CD14-positive monocyte (primary cell): Measurements from ENCODE around the gene ADPRM. TPM values are rescaled to one million over a fixed set of nuclear protein-coding genes. Genes with fewer than 3 reads are reported as not detected.

Source experiments
- DNase-seq, 3 donors: peaks; one replicate each; pipeline ENCODE4 v3.0.0-alpha.2; 2011 to 2022
- H2AFZ ChIP-seq: 2 replicates; pipeline ENCODE4 v1.6.0; 2012; ENCODE audit warnings: mild to moderate bottlenecking, low read depth, low read length, inconsistent platforms; ENCODE audit not compliant: insufficient read depth, poor library complexity, severe bottlenecking
- H3K27ac ChIP-seq, 2 donors: 1 replicate in 1 of 2; 2 replicates in 1 of 2; pipeline ENCODE4 v1.5.1; 2012 to 2013; ENCODE audit warnings: low read length in 2 of 2, control low read depth in 1 of 2, inconsistent platforms in 1 of 2, low read depth in 1 of 2, mild to moderate bottlenecking in 1 of 2
- H3K27me3 ChIP-seq, 2 donors: one replicate each; pipeline versions ENCODE4 v1.6.0 to v1.6.1; 2011 to 2013; ENCODE audit warnings: low read length in 2 of 2; ENCODE audit not compliant: control insufficient read depth in 2 of 2, insufficient read depth in 2 of 2
- H3K36me3 ChIP-seq, 2 donors: replicated peaks in 1 of 2; 1 replicate in 1 of 2; 2 replicates in 1 of 2; pipeline versions ENCODE4 v1.5.1 to v1.6.1; 2012 to 2013; ENCODE audit warnings: low read length in 2 of 2, control low read depth in 1 of 2, inconsistent platforms in 1 of 2, mild to moderate bottlenecking in 1 of 2; ENCODE audit not compliant: insufficient read depth in 2 of 2, control insufficient read depth in 1 of 2
- H3K4me1 ChIP-seq, 2 donors: 1 replicate in 1 of 2; 2 replicates in 1 of 2; pipeline versions ENCODE4 v1.5.1 to v1.6.1; 2012 to 2013; ENCODE audit warnings: low read length in 2 of 2, control low read depth in 1 of 2, inconsistent platforms in 1 of 2, mild to moderate bottlenecking in 1 of 2, moderate library complexity in 1 of 2; ENCODE audit not compliant: insufficient read depth in 2 of 2, control insufficient read depth in 1 of 2
- H3K4me2 ChIP-seq: replicated peaks from 2 replicates; pipeline ENCODE3; 2012; ENCODE audit warnings: low read length, moderate library complexity, mild to moderate bottlenecking; ENCODE audit not compliant: poor library complexity, severe bottlenecking; ENCODE audit errors: extremely low read depth
- H3K4me3 ChIP-seq, 3 experiments: fragments of 200-600 bp in 1 of 3; sonication (generic) in 1 of 3; replicated peaks in 1 of 3; 1 replicate in 2 of 3; 2 replicates in 1 of 3; pipeline ENCODE4 v1.5.1; 2011 to 2013; ENCODE audit warnings: low read length in 3 of 3, mild to moderate bottlenecking in 3 of 3, control low read depth in 2 of 3, low read depth in 2 of 3, inconsistent platforms in 1 of 3, moderate library complexity in 1 of 3
- H3K79me2 ChIP-seq: 2 replicates; pipeline ENCODE4 v1.6.0; 2012; ENCODE audit warnings: mild to moderate bottlenecking, control low read depth, inconsistent platforms, low read length, moderate library complexity; ENCODE audit not compliant: insufficient read depth
- H3K9ac ChIP-seq: 2 replicates; pipeline ENCODE4 v1.6.0; 2017; ENCODE audit warnings: low read length, mild to moderate bottlenecking; ENCODE audit not compliant: insufficient read depth, poor library complexity, severe bottlenecking
- H3K9me3 ChIP-seq, 2 donors: replicated peaks in 1 of 2; 1 replicate in 1 of 2; 2 replicates in 1 of 2; pipeline versions ENCODE4 v1.5.1 to v1.6.1; 2012 to 2013; ENCODE audit warnings: low read length in 2 of 2, control low read depth in 1 of 2; ENCODE audit not compliant: control insufficient read depth in 1 of 2, insufficient read depth in 1 of 2
- H4K20me1 ChIP-seq: 2 replicates; pipeline ENCODE4 v1.6.0; 2012; ENCODE audit warnings: mild to moderate bottlenecking, low read length, control low read depth, moderate library complexity; ENCODE audit not compliant: insufficient read depth
- H3K27ac Mint-ChIP-seq, 7 donors: one replicate each; pipeline ENCODE4 v1.8.0; 2020; ENCODE audit warnings: mild to moderate bottlenecking in 7 of 7, mixed read lengths in 7 of 7, moderate library complexity in 6 of 7, inconsistent platforms in 2 of 7
- H3K27me3 Mint-ChIP-seq, 3 donors: one replicate each; pipeline ENCODE4 v1.8.0; 2021 to 2022; ENCODE audit warnings: low read depth in 3 of 3, mild to moderate bottlenecking in 3 of 3, mixed read lengths in 3 of 3, moderate library complexity in 3 of 3, inconsistent platforms in 1 of 3
- H3K36me3 Mint-ChIP-seq, 2 donors: one replicate each; pipeline ENCODE4 v1.8.0; 2020; ENCODE audit warnings: mixed read lengths in 2 of 2, inconsistent platforms in 1 of 2, mild to moderate bottlenecking in 1 of 2
- H3K4me1 Mint-ChIP-seq: one replicate; pipeline ENCODE4 v1.8.0; 2020; ENCODE audit warnings: mild to moderate bottlenecking, mixed read lengths
- H3K4me3 Mint-ChIP-seq, 2 donors: one replicate each; pipeline ENCODE4 v1.8.0; 2020; ENCODE audit warnings: mild to moderate bottlenecking in 2 of 2, mixed read lengths in 2 of 2, moderate library complexity in 1 of 2
- H3K9me3 Mint-ChIP-seq, 7 donors: one replicate each; pipeline ENCODE4 v1.8.0; 2020 to 2022; ENCODE audit warnings: mixed read lengths in 7 of 7, mild to moderate bottlenecking in 6 of 7, moderate library complexity in 6 of 7, inconsistent platforms in 2 of 7
- WGBS: methylation state at CpG from one replicate; pipeline ENCODE4 v1.1.5; 2013; ENCODE audit warnings: missing lambda C conversion rate; ENCODE audit not compliant: insufficient coverage; 5-methylcytosine and 5-hydroxymethylcytosine counted together
- intact Hi-C, 2 donors: fragments of 100-400 bp; cut with micrococcal nuclease; formaldehyde crosslinking; loops; one replicate each; pipeline versions ENCODE4 v1.15.0 to v1.15.1; 2023
- polyA plus RNA-seq, 3 donors: library from polyadenylated mRNA; depleted of rRNA in 1 of 3; unstranded in 2 of 3; stranded (reverse) in 1 of 3; fragments of 300-500 nt in 2 of 3; fragments of >200 nt in 1 of 3; fragmentation: Illumina TruSeq in 2 of 3; gene quantifications; 1 replicate in 2 of 3; 2 replicates in 1 of 3; pipeline ENCODE4 v1.2.3, GENCODE V29; 2012 to 2021
- TF ChIP-seq, protein P1 (sequence below): fragments of 200-600 bp; IDR thresholded peaks from one replicate; pipeline ENCODE4 v1.8.0; 2022; ENCODE audit warnings: antibody characterized with exemption, mild to moderate bottlenecking

The ADPRM gene
- polyA plus RNA-seq, 3 donors, result 6.0 to 9.3 (median 7.5) TPM

DNA sequence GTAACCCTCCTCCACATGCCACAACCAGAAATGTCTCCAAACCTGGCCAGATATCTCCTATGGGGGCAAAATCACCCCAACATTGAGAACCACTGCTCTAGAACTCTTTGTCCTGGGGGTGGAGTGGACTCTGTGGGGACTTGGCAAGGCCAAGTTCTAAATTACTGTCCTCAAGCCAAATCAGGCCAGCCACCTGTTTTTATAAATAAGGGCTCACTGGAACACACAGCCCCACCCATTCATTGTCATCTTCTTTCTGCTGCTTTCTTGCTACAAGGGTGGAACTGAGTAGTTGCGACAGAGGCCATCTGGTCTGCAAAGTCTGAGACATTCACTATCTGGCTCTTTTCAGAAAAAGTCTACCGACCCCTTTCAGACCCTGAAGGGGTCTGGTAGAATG lies 59.2 kb downstream of the ADPRM start:
- no peak for DNase-seq
- no CpG with 5 or more reads among the region's 2 CpGs for WGBS
- Histone ChIP-seq H3K36me3 (no peaks in the 10 kb centered on the region), H3K4me2 (no peak overlapping the region), H3K27ac (no peak overlapping the region), H3K4me1 (no peaks in the 10 kb centered on the region), H2AFZ (no peak overlapping the region), H3K4me3 (no peak overlapping the region), H3K9me3 (no peaks in the 10 kb centered on the region), H4K20me1 (no peaks in the 10 kb centered on the region), H3K9ac (no peak overlapping the region), H3K27me3 (no peaks in the 10 kb centered on the region), H3K79me2 (no peaks in the 10 kb centered on the region)
- H3K9me3 Mint-ChIP-seq, result peaks cover 0 to 3% (median 0%) of the 10 kb centered on the region in 7 donors
- H3K36me3 Mint-ChIP-seq, result no peaks in the 10 kb centered on the region
- TF ChIP-seq, protein P1, sequence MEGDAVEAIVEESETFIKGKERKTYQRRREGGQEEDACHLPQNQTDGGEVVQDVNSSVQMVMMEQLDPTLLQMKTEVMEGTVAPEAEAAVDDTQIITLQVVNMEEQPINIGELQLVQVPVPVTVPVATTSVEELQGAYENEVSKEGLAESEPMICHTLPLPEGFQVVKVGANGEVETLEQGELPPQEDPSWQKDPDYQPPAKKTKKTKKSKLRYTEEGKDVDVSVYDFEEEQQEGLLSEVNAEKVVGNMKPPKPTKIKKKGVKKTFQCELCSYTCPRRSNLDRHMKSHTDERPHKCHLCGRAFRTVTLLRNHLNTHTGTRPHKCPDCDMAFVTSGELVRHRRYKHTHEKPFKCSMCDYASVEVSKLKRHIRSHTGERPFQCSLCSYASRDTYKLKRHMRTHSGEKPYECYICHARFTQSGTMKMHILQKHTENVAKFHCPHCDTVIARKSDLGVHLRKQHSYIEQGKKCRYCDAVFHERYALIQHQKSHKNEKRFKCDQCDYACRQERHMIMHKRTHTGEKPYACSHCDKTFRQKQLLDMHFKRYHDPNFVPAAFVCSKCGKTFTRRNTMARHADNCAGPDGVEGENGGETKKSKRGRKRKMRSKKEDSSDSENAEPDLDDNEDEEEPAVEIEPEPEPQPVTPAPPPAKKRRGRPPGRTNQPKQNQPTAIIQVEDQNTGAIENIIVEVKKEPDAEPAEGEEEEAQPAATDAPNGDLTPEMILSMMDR, result no peak
- intact Hi-C loops, result no loop called here
- peaks cover 10% of the 10 kb centered on the region for H3K4me1 Mint-ChIP-seq
- H3K4me3 Mint-ChIP-seq, result no peak overlapping the region
- H3K27ac Mint-ChIP-seq, result no peak overlapping the region
- peaks cover 0 to 7% (median 2%) of the 10 kb centered on the region in 3 donors for H3K27me3 Mint-ChIP-seq

DNA sequence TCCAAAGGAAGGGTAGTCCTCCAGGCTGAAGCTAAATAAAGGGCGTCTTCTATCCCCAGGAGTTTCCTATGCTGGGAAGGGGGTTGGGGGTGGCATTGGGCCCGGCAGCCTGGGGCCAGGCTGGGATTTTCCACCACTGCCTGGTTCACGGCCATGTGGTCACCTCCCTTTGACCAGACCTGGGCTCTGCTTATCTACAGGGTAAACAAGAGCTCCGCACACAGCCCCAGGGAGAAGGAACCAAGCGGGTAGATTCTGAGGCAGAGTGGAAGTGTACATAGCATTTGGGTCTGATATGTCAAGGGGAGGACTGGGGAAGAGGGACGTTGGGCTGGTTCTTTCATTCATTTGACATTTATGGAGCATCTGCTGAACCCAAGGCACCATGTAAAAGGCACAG lies 59.7 kb downstream of the ADPRM start:
- H3K4me3 Mint-ChIP-seq, result no peak overlapping the region

More for the DNA sequence above, 59.7 kb downstream of the ADPRM start:
- Mint-ChIP-seq H3K9me3 (peaks cover 0 to 3% (median 0%) of the 10 kb centered on the region in 7 donors), H3K27me3 (peaks cover 0 to 7% (median 2%) of the 10 kb centered on the region in 3 donors), H3K36me3 (no peaks in the 10 kb centered on the region), H3K4me1 (peaks cover 10% of the 10 kb centered on the region), H3K27ac (no peak overlapping the region)
- 97% methylated on average over 4 of the region's 6 CpGs for WGBS
- H3K4me1 ChIP-seq, result no peaks in the 10 kb centered on the region
- H3K27me3 ChIP-seq, result no peaks in the 10 kb centered on the region
- H3K4me2 ChIP-seq, result no peak overlapping the region
- H3K9me3 ChIP-seq, result no peaks in the 10 kb centered on the region
- H3K4me3 ChIP-seq, result no peak overlapping the region
- H2AFZ ChIP-seq, result no peak overlapping the region
- DNase-seq, result no peak
- H3K36me3 ChIP-seq, result no peaks in the 10 kb centered on the region
- intact Hi-C loops, result no loop called here
- H4K20me1 ChIP-seq, result no peaks in the 10 kb centered on the region
- no peak overlapping the region for H3K9ac ChIP-seq
- H3K79me2 ChIP-seq, result no peaks in the 10 kb centered on the region
- TF ChIP-seq, protein P1, result no peak
- H3K27ac ChIP-seq, result no peak overlapping the region
